Measurements from ENCODE around the gene FUT9.
"Not testable (repeated sequence)": the region's sequence is repeated elsewhere in the genome, so short reads cannot be mapped to it uniquely, and the experiment has no call there.

FUT9 gene

GRCh38 chr6:96235927-96236326, 220.2 kb downstream of the FUT9 start:
- no peak for DNase-seq (ENCODE audit: low read depth, low spot score)
- Histone ChIP-seq H3K4me1 (ENCODE audit: insufficient read depth, insufficient read length) (no peaks in the 10 kb centered on the region), H3K36me3 (ENCODE audit: insufficient read depth, insufficient read length, low read length) (no peaks in the 10 kb centered on the region), H3K9me3 (ENCODE audit: insufficient read depth, low read length) (no peaks in the 10 kb centered on the region), H3K27me3 (ENCODE audit: insufficient read depth, insufficient read length) (no peaks in the 10 kb centered on the region), H3K9ac (ENCODE audit: insufficient read length, low read depth) (no peak overlapping the region), H3K4me3 (ENCODE audit: insufficient read length, low read depth) (no peak overlapping the region)
- no peak for TF ChIP-seq ZNF274 (IDR thresholded peaks at IDR 0.05; ENCODE audit: low read depth, low read length)
- no peak for TF ChIP-seq YY1 (IDR thresholded peaks at IDR 0.05; ENCODE audit: insufficient read depth, insufficient read length)
- TF ChIP-seq SUZ12 (IDR thresholded peaks at IDR 0.05; ENCODE audit: extremely low read depth, insufficient read depth, insufficient read length) = no peak

GRCh38 chr6:96236471-96236870, 220.7 kb downstream of the FUT9 start:
- Histone ChIP-seq H3K36me3 (ENCODE audit: insufficient read depth, insufficient read length, low read length) (no peaks in the 10 kb centered on the region), H3K9ac (ENCODE audit: insufficient read length, low read depth) (no peak overlapping the region)

GRCh38 chr6:96237638-96238347, 222.0 kb downstream of the FUT9 start:
- H3K4me3 ChIP-seq (ENCODE audit: insufficient read length, low read depth) = no peak overlapping the region
- no peak overlapping the region for H3K9ac ChIP-seq (ENCODE audit: insufficient read length, low read depth)
- DNase-seq (ENCODE audit: low read depth, low spot score) = no peak
- no peaks in the 10 kb centered on the region for H3K36me3 ChIP-seq (ENCODE audit: insufficient read depth, insufficient read length, low read length)
- H3K9me3 ChIP-seq (ENCODE audit: insufficient read depth, low read length) = no peaks in the 10 kb centered on the region
- TF ChIP-seq YY1 (IDR thresholded peaks at IDR 0.05; ENCODE audit: insufficient read depth, insufficient read length) (no peak), ZNF274 (IDR thresholded peaks at IDR 0.05; ENCODE audit: low read depth, low read length) (no peak), SUZ12 (IDR thresholded peaks at IDR 0.05; ENCODE audit: extremely low read depth, insufficient read depth, insufficient read length) (no peak)
- H3K4me1 ChIP-seq (ENCODE audit: insufficient read depth, insufficient read length) = no peaks in the 10 kb centered on the region
- no peaks in the 10 kb centered on the region for H3K27me3 ChIP-seq (ENCODE audit: insufficient read depth, insufficient read length)

More at GRCh38 chr6:96236471-96236870, 220.7 kb downstream of the FUT9 start:
- no peaks in the 10 kb centered on the region for H3K4me1 ChIP-seq (ENCODE audit: insufficient read depth, insufficient read length)
- TF ChIP-seq YY1 (IDR thresholded peaks at IDR 0.05; ENCODE audit: insufficient read depth, insufficient read length) (no peak), SUZ12 (IDR thresholded peaks at IDR 0.05; ENCODE audit: extremely low read depth, insufficient read depth, insufficient read length) (no peak), ZNF274 (IDR thresholded peaks at IDR 0.05; ENCODE audit: low read depth, low read length) (no peak)
- H3K9me3 ChIP-seq (ENCODE audit: insufficient read depth, low read length) = no peaks in the 10 kb centered on the region
- DNase-seq (ENCODE audit: low read depth, low spot score) = no peak
- H3K27me3 ChIP-seq (ENCODE audit: insufficient read depth, insufficient read length) = no peaks in the 10 kb centered on the region
- H3K4me3 ChIP-seq (ENCODE audit: insufficient read length, low read depth) = no peak overlapping the region

- no peaks in the 10 kb centered on the region for H3K9me3 ChIP-seq (ENCODE audit: insufficient read depth, low read length)
- no peak for DNase-seq (ENCODE audit: low read depth, low spot score)
- no peaks in the 10 kb centered on the region for H3K4me1 ChIP-seq (ENCODE audit: insufficient read depth, insufficient read length)
- H3K27me3 ChIP-seq (ENCODE audit: insufficient read depth, insufficient read length) = no peaks in the 10 kb centered on the region
- H3K36me3 ChIP-seq (ENCODE audit: insufficient read depth, insufficient read length, low read length) = no peaks in the 10 kb centered on the region
- no peak for TF ChIP-seq ZNF274 (IDR thresholded peaks at IDR 0.05; ENCODE audit: low read depth, low read length)
- TF ChIP-seq YY1 (IDR thresholded peaks at IDR 0.05; ENCODE audit: insufficient read depth, insufficient read length) = no peak
- TF ChIP-seq SUZ12 (IDR thresholded peaks at IDR 0.05; ENCODE audit: extremely low read depth, insufficient read depth, insufficient read length) = no peak
- H3K4me3 ChIP-seq (ENCODE audit: insufficient read length, low read depth) = no peak overlapping the region
- no peak overlapping the region for H3K9ac ChIP-seq (ENCODE audit: insufficient read length, low read depth)
Observed at GRCh38 chr6:96246563-96246962, 230.8 kb downstream of the FUT9 start.

- Histone ChIP-seq H3K4me3 (ENCODE audit: insufficient read length, low read depth) (no peak overlapping the region), H3K36me3 (ENCODE audit: insufficient read depth, insufficient read length, low read length) (no peaks in the 10 kb centered on the region), H3K4me1 (ENCODE audit: insufficient read depth, insufficient read length) (no peaks in the 10 kb centered on the region), H3K9ac (ENCODE audit: insufficient read length, low read depth) (no peak overlapping the region), H3K9me3 (ENCODE audit: insufficient read depth, low read length) (no peaks in the 10 kb centered on the region), H3K27me3 (ENCODE audit: insufficient read depth, insufficient read length) (no peaks in the 10 kb centered on the region)
- no peak for DNase-seq (ENCODE audit: low read depth, low spot score)
- TF ChIP-seq SUZ12 (IDR thresholded peaks at IDR 0.05; ENCODE audit: extremely low read depth, insufficient read depth, insufficient read length) = no peak
- TF ChIP-seq ZNF274 (IDR thresholded peaks at IDR 0.05; ENCODE audit: low read depth, low read length) = no peak
- no peak for TF ChIP-seq YY1 (IDR thresholded peaks at IDR 0.05; ENCODE audit: insufficient read depth, insufficient read length)
Observed at GRCh38 chr6:96249755-96250154, 234.0 kb downstream of the FUT9 start.

GRCh38 chr6:96257751-96258150, 242.0 kb downstream of the FUT9 start:
- DNase-seq (ENCODE audit: low read depth, low spot score) = no peak
- Histone ChIP-seq H3K4me3 (ENCODE audit: insufficient read length, low read depth) (no peak overlapping the region), H3K4me1 (ENCODE audit: insufficient read depth, insufficient read length) (no peaks in the 10 kb centered on the region), H3K9me3 (ENCODE audit: insufficient read depth, low read length) (no peaks in the 10 kb centered on the region; the same call in 1 of the 2 replicates), H3K9ac (ENCODE audit: insufficient read length, low read depth) (no peak overlapping the region), H3K27me3 (ENCODE audit: insufficient read depth, insufficient read length) (no peaks in the 10 kb centered on the region), H3K36me3 (ENCODE audit: insufficient read depth, insufficient read length, low read length) (no peaks in the 10 kb centered on the region)
- no peak for TF ChIP-seq ZNF274 (IDR thresholded peaks at IDR 0.05; ENCODE audit: low read depth, low read length)
- TF ChIP-seq YY1 (IDR thresholded peaks at IDR 0.05; ENCODE audit: insufficient read depth, insufficient read length) = no peak
- no peak for TF ChIP-seq SUZ12 (IDR thresholded peaks at IDR 0.05; ENCODE audit: extremely low read depth, insufficient read depth, insufficient read length)

- not testable (repeated sequence) for H3K9ac ChIP-seq (ENCODE audit: insufficient read length, low read depth); H3K36me3 ChIP-seq (ENCODE audit: insufficient read depth, insufficient read length, low read length); DNase-seq (ENCODE audit: low read depth, low spot score); H3K4me3 ChIP-seq (ENCODE audit: insufficient read length, low read depth); H3K27me3 ChIP-seq (ENCODE audit: insufficient read depth, insufficient read length); H3K9me3 ChIP-seq (ENCODE audit: insufficient read depth, low read length); H3K4me1 ChIP-seq (ENCODE audit: insufficient read depth, insufficient read length)
Observed at GRCh38 chr6:96260787-96261430, 245.1 kb downstream of the FUT9 start.

All from NT2/D1 (cell line).